Dermis microvascular lymphatic vessel endothelial cell (primary cell): ENCODE results near the gene CSKMT. TPM values are rescaled to one million over a fixed set of nuclear protein-coding genes. Genes with fewer than 3 reads are reported as not detected.
"Not testable (repeated sequence)": the region's sequence is repeated elsewhere in the genome, so short reads cannot be mapped to it uniquely, and the experiment has no call there.

Experiments used
- DNase-seq, 2 donors: peaks; one replicate each; pipeline versions ENCODE4 v3.0.0 to v3.0.0-alpha.2; 2010; ENCODE audit warnings: low read depth in 2 of 2
- total RNA-seq: library from RNA; depleted of rRNA; stranded (reverse); fragments of >200 nt; gene quantifications from 2 replicates; pipeline ENCODE4 v1.2.1, GENCODE V29; 2014

The CSKMT gene
- 4.8 and 4.9 TPM in 2 replicates for total RNA-seq

GRCh38 chr11:62665075-62665598 lies at the start of gene CSKMT, which contains the start of gene C11orf98:
CSKMT (plus strand) TSS chr11:62665312; CDS start chr11:62665880, 568 bp downstream.
C11orf98 (minus strand) TSS chr11:62665210; CDS start chr11:62665169, 41 bp downstream.
- DNase-seq = peak; percentile 84 to 91

- no peak for DNase-seq
These were observed 49.6 kb upstream of the CSKMT start for GRCh38 chr11:62615521-62615920.

GRCh38 chr11:62616957-62617356 lies 48.2 kb upstream of the CSKMT start:
- DNase-seq = not testable (repeated sequence)

GRCh38 chr11:62621027-62621566 lies 44.0 kb upstream of the CSKMT start:
- DNase-seq = no peak

GRCh38 chr11:62621567-62622470 lies 43.3 kb upstream of the CSKMT start, which contains the start of gene B3GAT3:
B3GAT3 (minus strand) TSS chr11:62621986; CDS start chr11:62621947, 39 bp downstream.
- peak; percentile 91 to 97 for DNase-seq

- no peak for DNase-seq
These were observed 42.5 kb upstream of the CSKMT start for GRCh38 chr11:62622476-62623089.

GRCh38 chr11:62627713-62628112 lies 37.4 kb upstream of the CSKMT start:
- DNase-seq = no peak

GRCh38 chr11:62632492-62632891 lies 32.6 kb upstream of the CSKMT start:
- DNase-seq = no peak

GRCh38 chr11:62644220-62644619 lies 20.9 kb upstream of the CSKMT start:
- DNase-seq = no peak

- DNase-seq = no peak
These were observed 19.5 kb upstream of the CSKMT start for GRCh38 chr11:62645671-62645945.

GRCh38 chr11:62645946-62646824 lies 18.9 kb upstream of the CSKMT start, which contains the start of gene GANAB:
GANAB (minus strand) TSS chr11:62646613; CDS start chr11:62646599, 14 bp downstream.
- DNase-seq = peak; percentile 93 to 98

- DNase-seq = no peak
These were observed 18.1 kb upstream of the CSKMT start for GRCh38 chr11:62646825-62647608.

- no peak for DNase-seq
These were observed 17.5 kb upstream of the CSKMT start for GRCh38 chr11:62647609-62648005.

GRCh38 chr11:62648185-62648966 lies 16.7 kb upstream of the CSKMT start:
- no peak for DNase-seq

GRCh38 chr11:62648967-62649364 lies 16.1 kb upstream of the CSKMT start:
- DNase-seq = no peak

- DNase-seq = no peak
These were observed 15.6 kb upstream of the CSKMT start for GRCh38 chr11:62649486-62649885.

GRCh38 chr11:62650283-62650682 lies 14.8 kb upstream of the CSKMT start:
- DNase-seq = not testable (repeated sequence)

GRCh38 chr11:62652161-62653006 lies 12.7 kb upstream of the CSKMT start:
- no peak for DNase-seq

- DNase-seq = no peak
These were observed 10.8 kb upstream of the CSKMT start for GRCh38 chr11:62654297-62654696.
